Spleen (tissue), 11 donors: ENCODE data around the gene CCDC141. TPM values are rescaled to one million over a fixed set of nuclear protein-coding genes. Genes with fewer than 3 reads are reported as not detected.

Experiments
- DNase-seq: peaks from one replicate; pipeline ENCODE4 v3.0.0-alpha.2; 2020
- H3K27ac ChIP-seq, 8 donors: fragments of 200-600 bp; sonication (generic) in 7 of 8; 1 replicate in 4 of 8; 2 replicates in 4 of 8; pipeline versions ENCODE4 v1.5.0 to v1.8.0; 2016 to 2021; ENCODE audit warnings: inconsistent platforms in 4 of 8, mild to moderate bottlenecking in 4 of 8, moderate library complexity in 1 of 8
- H3K27me3 ChIP-seq, 7 donors: fragments of 200-600 bp; sonication (generic) in 6 of 7; replicated peaks in 1 of 7; 1 replicate in 4 of 7; 2 replicates in 3 of 7; pipeline versions ENCODE4 v1.5.0 to v1.8.0; 2016 to 2021; ENCODE audit warnings: inconsistent platforms in 3 of 7, mild to moderate bottlenecking in 1 of 7
- H3K36me3 ChIP-seq, 6 donors: fragments of 200-600 bp; sonication (generic) in 5 of 6; 1 replicate in 4 of 6; 2 replicates in 2 of 6; pipeline versions ENCODE4 v1.5.0 to v1.8.0; 2016 to 2021; ENCODE audit warnings: inconsistent platforms in 2 of 6
- H3K4me1 ChIP-seq, 6 donors: fragments of 200-600 bp; sonication (generic) in 5 of 6; 1 replicate in 3 of 6; 2 replicates in 3 of 6; pipeline versions ENCODE4 v1.5.0 to v1.8.0; 2016 to 2021; ENCODE audit warnings: inconsistent platforms in 3 of 6
- H3K4me3 ChIP-seq, 8 donors: fragments of 200-600 bp; sonication (generic) in 7 of 8; 1 replicate in 4 of 8; 2 replicates in 4 of 8; pipeline versions ENCODE4 v1.5.0 to v1.8.0; 2016 to 2021; ENCODE audit warnings: inconsistent platforms in 4 of 8, mild to moderate bottlenecking in 4 of 8, moderate library complexity in 2 of 8
- H3K9me3 ChIP-seq, 8 donors: fragments of 200-600 bp; sonication (generic) in 7 of 8; 1 replicate in 4 of 8; 2 replicates in 4 of 8; pipeline versions ENCODE4 v1.5.0 to v1.8.0; 2016 to 2021; ENCODE audit warnings: inconsistent platforms in 4 of 8
- CTCF ChIP-seq, 11 experiments: fragments of 200-600 bp in 7 of 11; fragments of 450-650 bp in 4 of 11; sonication (generic) in 4 of 11; IDR thresholded peaks in 8 of 11; conservative IDR thresholded peaks in 3 of 11; 1 replicate in 7 of 11; 2 replicates in 4 of 11; pipeline versions ENCODE4 v1.4.0 to v1.8.0; 2016 to 2021; ENCODE audit warnings: antibody characterized with exemption in 11 of 11, inconsistent platforms in 4 of 11, mild to moderate bottlenecking in 1 of 11
- POLR2A ChIP-seq, 3 donors: fragments of 450-650 bp; IDR thresholded peaks; one replicate each; pipeline ENCODE4 v1.5.1; 2017; ENCODE audit warnings: antibody characterized with exemption in 3 of 3, mild to moderate bottlenecking in 1 of 3
- POLR2AphosphoS5 ChIP-seq, 3 donors: sonication (generic); formaldehyde crosslinking; IDR thresholded peaks; one replicate each; pipeline ENCODE4 v1.5.1; 2017; ENCODE audit warnings: antibody characterized with exemption in 3 of 3
- WGBS, 5 donors: extraction: QIAGEN DNeasy Blood & Tissue Kit in 3 of 5; methylation state at CpG; one replicate each; pipeline versions ENCODE4 v1.1.5 to v1.1.7; 2013 to 2018; 5-methylcytosine and 5-hydroxymethylcytosine counted together
- intact Hi-C: fragments of 100-400 bp; cut with DNase I; formaldehyde crosslinking; loops from one replicate; pipeline ENCODE4 v1.15.0; 2023; ENCODE audit warnings: low total_unique reads
- polyA plus RNA-seq, 3 donors: library from polyadenylated mRNA; stranded (reverse); fragments of 200-250 nt; gene quantifications; one replicate each; pipeline ENCODE4 v1.2.1, GENCODE V29; 2013
- total RNA-seq, 7 donors: library from RNA; depleted of rRNA in 3 of 7; stranded (reverse); fragments of >200 nt in 3 of 7; fragmentation: NEBNext Ultra II Directional in 4 of 7; extraction: Animal tissue kit (Norgen Biotek cat#: 25700) in 4 of 7; gene quantifications; one replicate each; pipeline versions ENCODE4 v1.1.0 to v1.2.1, GENCODE V29; 2016 to 2021
- donor health status: healthy with polysubstance abuse.
- donor health status: DM: no; HTN: no; CAD: no; lungs with moderate emphysema.
- donor health status: DM: no; HTN: no; CAD: no.
- donor health status: Bipolar disorder and iron deficiency.
- donor health status: healthy.
- donor health status: DM: no; HTN: no; CAD: no.
- donor health status: DM: yes; HTN: yes; CAD: no.

The CCDC141 gene
- total and polyA plus RNA-seq, 10 donors = 0.29 to 21.3 (median 11.4) TPM

GRCh38 chr2:178924817-178925216 lies 125.1 kb downstream of the CCDC141 start:
- TF ChIP-seq CTCF (IDR thresholded peaks at IDR 0.05 in 8 of 11, conservative IDR thresholded peaks at IDR 0.05 in 3 of 11) (no peak), POLR2A (IDR thresholded peaks at IDR 0.05) (no peak), POLR2AphosphoS5 (IDR thresholded peaks at IDR 0.05) (no peak)
- Histone ChIP-seq H3K27me3 (no peaks in the 10 kb centered on the region), H3K36me3 (no peaks in the 10 kb centered on the region), H3K4me3 (no peak overlapping the region), H3K4me1 (no peaks in the 10 kb centered on the region), H3K27ac (no peak overlapping the region), H3K9me3 (no peaks in the 10 kb centered on the region)
- intact Hi-C loops = no loop called here
- no peak for DNase-seq
- WGBS, 5 donors = 77 to 92% (median 79%) methylated on average over 1 of the region's 1 CpG

- TF ChIP-seq CTCF (IDR thresholded peaks at IDR 0.05 in 8 of 11, conservative IDR thresholded peaks at IDR 0.05 in 3 of 11) (no peak), POLR2AphosphoS5 (IDR thresholded peaks at IDR 0.05) (no peak), POLR2A (IDR thresholded peaks at IDR 0.05) (no peak)
- Histone ChIP-seq H3K27me3 (no peaks in the 10 kb centered on the region), H3K36me3 (no peaks in the 10 kb centered on the region), H3K4me3 (no peak overlapping the region), H3K9me3 (no peaks in the 10 kb centered on the region), H3K4me1 (no peaks in the 10 kb centered on the region), H3K27ac (no peak overlapping the region)
- intact Hi-C loops = no loop called here
- 90 to 97% (median 95%) methylated on average over 8 of the region's 8 CpGs for WGBS, 5 donors
- no peak for DNase-seq
Observed at GRCh38 chr2:178923546-178923945, 126.4 kb downstream of the CCDC141 start.

- TF ChIP-seq CTCF (IDR thresholded peaks at IDR 0.05 in 8 of 11, conservative IDR thresholded peaks at IDR 0.05 in 3 of 11) (no peak), POLR2AphosphoS5 (IDR thresholded peaks at IDR 0.05) (no peak), POLR2A (IDR thresholded peaks at IDR 0.05) (no peak)
- WGBS, 5 donors = 77 to 97% (median 86%) methylated on average over 3 of the region's 3 CpGs
Observed at GRCh38 chr2:178920916-178921513, 128.9 kb downstream of the CCDC141 start.

GRCh38 chr2:178917555-178917954 lies 132.4 kb downstream of the CCDC141 start:
- intact Hi-C loops = no loop called here
- no peak for DNase-seq

More at GRCh38 chr2:178920916-178921513, 128.9 kb downstream of the CCDC141 start:
- no peak overlapping the region for H3K27ac ChIP-seq
- no peaks in the 10 kb centered on the region for H3K4me1 ChIP-seq
- no peaks in the 10 kb centered on the region for H3K27me3 ChIP-seq
- H3K4me3 ChIP-seq = no peak overlapping the region
- no peaks in the 10 kb centered on the region for H3K9me3 ChIP-seq
- intact Hi-C loops = no loop called here
- no peak for DNase-seq
- no peaks in the 10 kb centered on the region for H3K36me3 ChIP-seq

More at GRCh38 chr2:178917555-178917954, 132.4 kb downstream of the CCDC141 start:
- Histone ChIP-seq H3K9me3 (no peaks in the 10 kb centered on the region), H3K27ac (no peak overlapping the region), H3K4me1 (peaks cover 0 to 20% (median 4%) of the 10 kb centered on the region in 6 donors), H3K27me3 (no peaks in the 10 kb centered on the region), H3K4me3 (no peak overlapping the region), H3K36me3 (no peaks in the 10 kb centered on the region)
- TF ChIP-seq POLR2AphosphoS5 (IDR thresholded peaks at IDR 0.05) (no peak), POLR2A (IDR thresholded peaks at IDR 0.05) (no peak), CTCF (IDR thresholded peaks at IDR 0.05 in 8 of 11, conservative IDR thresholded peaks at IDR 0.05 in 3 of 11) (no peak)
- WGBS, 5 donors = 78 to 88% (median 82%) methylated on average over 4 of the region's 4 CpGs
